IMR-90 (cell line): ENCODE data around the gene HTR1E. TPM values are rescaled to one million over a fixed set of nuclear protein-coding genes. Genes with fewer than 3 reads are reported as not detected.

Experiments used
- ATAC-seq: fragments of 200-7000 bp; cut with Tn5 transposase; 2 replicates; pipeline ENCODE4 v1.9.1; 2020; ENCODE audit warnings: low read depth, mild to moderate bottlenecking, moderate library complexity
- BruUV-seq: library from RNA; stranded (reverse); fragments of 400-500 nt; replicated peaks from 2 replicates; lab custom pipeline; 2021; lab: Mats Ljungman, UMichigan
- CTCF ChIA-PET: fragments of 300-600 bp; formaldehyde crosslinking; extraction: SDS; loops from one replicate; lab custom pipeline; 2021; ENCODE audit warnings: antibody characterized with exemption; lab: Yijun Ruan, JAX
- POLR2A ChIA-PET: fragments of 300-600 bp; sonication (Branson Sonifier 250); formaldehyde crosslinking; loops from one replicate; lab custom pipeline; 2022; ENCODE audit warnings: antibody characterized with exemption; ENCODE audit not compliant: unreplicated experiment; lab: Charles Lee
- DNase-seq: peaks from one replicate; pipeline ENCODE4 v3.0.0; 2013
- H2AFZ ChIP-seq: replicated peaks from 2 replicates; pipeline ENCODE3; 2013; ENCODE audit warnings: low read length, mild to moderate bottlenecking; ENCODE audit not compliant: poor library complexity
- H2AK5ac ChIP-seq: 2 replicates; pipeline ENCODE4 v1.6.1; 2013; ENCODE audit warnings: low read depth, low read length, inconsistent platforms
- H2AK9ac ChIP-seq: replicated peaks from 2 replicates; pipeline ENCODE3; 2013; ENCODE audit warnings: mild to moderate bottlenecking, low read depth, low read length, moderate library complexity; ENCODE audit not compliant: poor library complexity
- H2BK120ac ChIP-seq: 2 replicates; pipeline ENCODE4 v1.6.1; 2013; ENCODE audit warnings: low read depth, low read length, inconsistent platforms
- H2BK15ac ChIP-seq: 3 replicates; pipeline ENCODE4 v1.6.1; 2013; ENCODE audit warnings: low read depth, low read length, inconsistent platforms
- H2BK20ac ChIP-seq: 2 replicates; pipeline ENCODE4 v1.6.1; 2013; ENCODE audit warnings: low read depth, mild to moderate bottlenecking, inconsistent platforms, low read length, moderate library complexity
- H2BK5ac ChIP-seq: 2 replicates; pipeline ENCODE4 v1.6.1; 2013; ENCODE audit warnings: mild to moderate bottlenecking, low read depth, low read length, inconsistent platforms; ENCODE audit not compliant: poor library complexity, severe bottlenecking
- H3K14ac ChIP-seq: replicated peaks from 2 replicates; pipeline ENCODE4 v1.6.1; 2013; ENCODE audit warnings: low read depth, low read length, inconsistent platforms
- H3K18ac ChIP-seq: 2 replicates; pipeline ENCODE4 v1.6.1; 2013; ENCODE audit warnings: low read depth, low read length, control low read depth
- H3K23ac ChIP-seq: 2 replicates; pipeline ENCODE4 v1.6.1; 2013; ENCODE audit warnings: low read depth, low read length, inconsistent platforms
- H3K27ac ChIP-seq: 2 replicates; pipeline ENCODE4 v1.5.1; 2013; ENCODE audit warnings: mild to moderate bottlenecking, control low read depth, low read length; ENCODE audit not compliant: insufficient read depth
- H3K27me3 ChIP-seq: 2 replicates; pipeline ENCODE4 v1.6.1; 2013; ENCODE audit warnings: low read length; ENCODE audit not compliant: control insufficient read depth, insufficient read depth
- H3K36me3 ChIP-seq: 2 replicates; pipeline ENCODE4 v1.6.1; 2013; ENCODE audit warnings: low read length, mixed read lengths; ENCODE audit not compliant: control insufficient read depth, insufficient read depth
- H3K4ac ChIP-seq: 2 replicates; pipeline ENCODE4 v1.6.1; 2013; ENCODE audit warnings: low read depth, low read length, inconsistent platforms
- H3K4me1 ChIP-seq: 2 replicates; pipeline ENCODE4 v1.6.1; 2013; ENCODE audit warnings: low read length, mixed read lengths; ENCODE audit not compliant: control insufficient read depth, insufficient read depth
- H3K4me2 ChIP-seq: 2 replicates; pipeline ENCODE4 v1.6.1; 2013; ENCODE audit warnings: low read depth, mild to moderate bottlenecking, control low read depth, low read length, moderate library complexity
- H3K4me3 ChIP-seq: 2 replicates; pipeline ENCODE4 v1.5.1; 2013; ENCODE audit warnings: low read depth, mild to moderate bottlenecking, control low read depth, low read length, moderate library complexity; ENCODE audit not compliant: insufficient read depth
- H3K56ac ChIP-seq: 2 replicates; pipeline ENCODE4 v1.6.1; 2013; ENCODE audit warnings: low read length, inconsistent platforms; ENCODE audit not compliant: insufficient read depth; ENCODE audit errors: extremely low read depth
- H3K79me1 ChIP-seq, 2 experiments: 2 replicates each; pipeline ENCODE4 v1.6.1; 2013; ENCODE audit warnings: low read length in 2 of 2, inconsistent platforms in 1 of 2, low read depth in 1 of 2
- H3K9ac ChIP-seq: 2 replicates; pipeline ENCODE4 v1.6.1; 2013; ENCODE audit warnings: low read depth, low read length, control low read depth
- H3K9me1 ChIP-seq: 2 replicates; pipeline ENCODE4 v1.6.1; 2013; ENCODE audit warnings: low read length, inconsistent platforms; ENCODE audit not compliant: insufficient read depth
- H3K9me3 ChIP-seq: 2 replicates; pipeline ENCODE4 v1.6.1; 2013; ENCODE audit warnings: low read length; ENCODE audit not compliant: control insufficient read depth, insufficient read depth
- H4K20me1 ChIP-seq: 2 replicates; pipeline ENCODE4 v1.6.1; 2013; ENCODE audit warnings: low read length, inconsistent platforms; ENCODE audit not compliant: insufficient read depth
- H4K5ac ChIP-seq: 2 replicates; pipeline ENCODE4 v1.6.1; 2013; ENCODE audit warnings: mild to moderate bottlenecking, low read depth, low read length, control low read depth
- H4K8ac ChIP-seq, 2 experiments: 2 replicates each; pipeline ENCODE4 v1.6.1; 2013; ENCODE audit warnings: low read depth in 2 of 2, low read length in 2 of 2, control low read depth in 1 of 2, inconsistent platforms in 1 of 2
- H4K91ac ChIP-seq: 2 replicates; pipeline ENCODE4 v1.6.1; 2013; ENCODE audit warnings: low read depth, low read length, inconsistent platforms; ENCODE audit not compliant: insufficient read depth
- BHLHE40 ChIP-seq: fragments of 150-350 bp; IDR thresholded peaks from 2 replicates; pipeline ENCODE4 v1.6.1; 2016; ENCODE audit warnings: mild to moderate bottlenecking, low read depth, low read length
- CEBPB ChIP-seq: IDR thresholded peaks from 2 replicates; pipeline ENCODE4 v1.6.1; 2012; ENCODE audit warnings: low read depth, low read length, improper control_type of control experiment
- NFE2L2 ChIP-seq: fragments of 150-350 bp; IDR thresholded peaks from 2 replicates; pipeline ENCODE4 v1.6.1; 2016; ENCODE audit warnings: low read depth, mild to moderate bottlenecking, low read length
- RAD21 ChIP-seq: IDR thresholded peaks from 2 replicates; pipeline ENCODE4 v1.6.1; 2012; ENCODE audit warnings: low read length, improper control_type of control experiment
- RCOR1 ChIP-seq: IDR thresholded peaks from 2 replicates; pipeline ENCODE4 v1.6.1; 2012; ENCODE audit warnings: mild to moderate bottlenecking, low read length, improper control_type of control experiment; ENCODE audit not compliant: insufficient replicate concordance
- RFX5 ChIP-seq: IDR thresholded peaks from 2 replicates; pipeline ENCODE4 v1.8.0; 2012; ENCODE audit warnings: low read depth, mild to moderate bottlenecking, low read length, moderate library complexity
- SMC3 ChIP-seq: fragments of 150-350 bp; IDR thresholded peaks from 2 replicates; pipeline ENCODE4 v1.6.1; 2016; ENCODE audit warnings: low read depth, mild to moderate bottlenecking, antibody characterized with exemption, low read length, moderate library complexity
- WGBS, 2 experiments: methylation state at CpG; one replicate each; pipeline versions ENCODE4 v1.1.5 to v1.1.7; 2013; ENCODE audit warnings: missing lambda C conversion rate in 2 of 2; ENCODE audit not compliant: insufficient read length in 1 of 2; ENCODE audit errors: extremely low coverage in 2 of 2; 5-methylcytosine and 5-hydroxymethylcytosine counted together
- dilution Hi-C: fragments of 300-500 bp; cut with HindIII; formaldehyde crosslinking; loops from one replicate; pipeline ENCODE4 v1.14.3; 2018; ENCODE audit warnings: low sequenced_read_pairs; ENCODE audit not compliant: unreplicated experiment
- in situ Hi-C: fragments of 300-500 bp; cut with MboI; formaldehyde crosslinking; loops from 3 replicates; pipeline ENCODE4 v1.14.3; 2019; ENCODE audit warnings: low sequenced_read_pairs, inconsistent platforms, mixed read lengths
- intact Hi-C: fragments of 100-400 bp; cut with micrococcal nuclease; formaldehyde crosslinking; loops from 2 replicates; pipeline ENCODE4 v1.10.0; 2022
- polyA plus RNA-seq, 3 experiments: library from polyadenylated mRNA; depleted of rRNA; stranded (reverse); fragments of >200 nt; gene quantifications; 2 replicates each; pipeline ENCODE4 v1.2.3, GENCODE V29; 2012; ENCODE audit warnings: low replicate concordance in 1 of 3
- total RNA-seq: library from RNA; depleted of rRNA; stranded (reverse); fragments of >200 nt; gene quantifications from 2 replicates; pipeline ENCODE4 v1.2.3, GENCODE V29; 2012
- TF ChIP-seq, protein P1 (sequence below): conservative IDR thresholded peaks from 2 replicates; pipeline ENCODE4 v1.5.1; 2012; ENCODE audit warnings: mild to moderate bottlenecking, low read depth, low read length, improper control_type of control experiment
- TF ChIP-seq, protein P2 (sequence below): fragments of 150-350 bp; IDR thresholded peaks from 2 replicates; pipeline ENCODE4 v1.6.1; 2016; ENCODE audit warnings: low read depth, mild to moderate bottlenecking, low read length, moderate library complexity, borderline replicate concordance
- TF ChIP-seq, protein P3 (sequence below): fragments of 150-350 bp; IDR thresholded peaks from 2 replicates; pipeline ENCODE4 v1.6.1; 2017; ENCODE audit warnings: mild to moderate bottlenecking, antibody characterized with exemption, low read length, low read depth

Gene HTR1E
- total and polyA plus RNA-seq, 2 of the 4 experiments (the other 2 are of a cell fraction) = not detected

DNA sequence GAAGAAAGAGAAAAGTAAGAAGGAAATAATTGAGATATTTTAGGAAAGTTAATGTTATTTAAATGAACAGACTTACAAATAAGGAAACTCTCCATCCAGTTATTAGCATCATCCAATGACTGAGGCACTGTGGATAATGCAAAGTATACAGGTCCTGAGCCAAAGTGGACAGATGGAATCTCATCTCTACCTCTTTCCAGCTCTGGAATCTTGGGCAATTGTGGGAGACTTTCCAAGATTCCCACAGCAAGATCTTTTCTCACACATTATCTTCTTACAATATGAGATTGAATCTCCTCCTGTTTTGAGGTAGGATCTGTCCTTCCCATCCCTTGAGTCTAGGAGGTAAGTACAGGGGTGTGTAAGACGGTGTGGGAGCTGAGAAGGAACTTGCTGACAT lies 28.9 kb downstream of the HTR1E start:
- no peak overlapping the region for H4K5ac ChIP-seq
- H2BK120ac ChIP-seq = no peak overlapping the region
- H4K91ac ChIP-seq = no peak overlapping the region
- no peaks in the 10 kb centered on the region for H3K9me3 ChIP-seq
- TF ChIP-seq RFX5 = no peak
- TF ChIP-seq, protein P1, sequence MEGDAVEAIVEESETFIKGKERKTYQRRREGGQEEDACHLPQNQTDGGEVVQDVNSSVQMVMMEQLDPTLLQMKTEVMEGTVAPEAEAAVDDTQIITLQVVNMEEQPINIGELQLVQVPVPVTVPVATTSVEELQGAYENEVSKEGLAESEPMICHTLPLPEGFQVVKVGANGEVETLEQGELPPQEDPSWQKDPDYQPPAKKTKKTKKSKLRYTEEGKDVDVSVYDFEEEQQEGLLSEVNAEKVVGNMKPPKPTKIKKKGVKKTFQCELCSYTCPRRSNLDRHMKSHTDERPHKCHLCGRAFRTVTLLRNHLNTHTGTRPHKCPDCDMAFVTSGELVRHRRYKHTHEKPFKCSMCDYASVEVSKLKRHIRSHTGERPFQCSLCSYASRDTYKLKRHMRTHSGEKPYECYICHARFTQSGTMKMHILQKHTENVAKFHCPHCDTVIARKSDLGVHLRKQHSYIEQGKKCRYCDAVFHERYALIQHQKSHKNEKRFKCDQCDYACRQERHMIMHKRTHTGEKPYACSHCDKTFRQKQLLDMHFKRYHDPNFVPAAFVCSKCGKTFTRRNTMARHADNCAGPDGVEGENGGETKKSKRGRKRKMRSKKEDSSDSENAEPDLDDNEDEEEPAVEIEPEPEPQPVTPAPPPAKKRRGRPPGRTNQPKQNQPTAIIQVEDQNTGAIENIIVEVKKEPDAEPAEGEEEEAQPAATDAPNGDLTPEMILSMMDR = no peak
- TF ChIP-seq SMC3 = no peak
- TF ChIP-seq, protein P2, sequence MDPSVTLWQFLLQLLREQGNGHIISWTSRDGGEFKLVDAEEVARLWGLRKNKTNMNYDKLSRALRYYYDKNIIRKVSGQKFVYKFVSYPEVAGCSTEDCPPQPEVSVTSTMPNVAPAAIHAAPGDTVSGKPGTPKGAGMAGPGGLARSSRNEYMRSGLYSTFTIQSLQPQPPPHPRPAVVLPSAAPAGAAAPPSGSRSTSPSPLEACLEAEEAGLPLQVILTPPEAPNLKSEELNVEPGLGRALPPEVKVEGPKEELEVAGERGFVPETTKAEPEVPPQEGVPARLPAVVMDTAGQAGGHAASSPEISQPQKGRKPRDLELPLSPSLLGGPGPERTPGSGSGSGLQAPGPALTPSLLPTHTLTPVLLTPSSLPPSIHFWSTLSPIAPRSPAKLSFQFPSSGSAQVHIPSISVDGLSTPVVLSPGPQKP = no peak
- no peak for TF ChIP-seq CEBPB
- TF ChIP-seq NFE2L2 = no peak
- TF ChIP-seq, protein P3, sequence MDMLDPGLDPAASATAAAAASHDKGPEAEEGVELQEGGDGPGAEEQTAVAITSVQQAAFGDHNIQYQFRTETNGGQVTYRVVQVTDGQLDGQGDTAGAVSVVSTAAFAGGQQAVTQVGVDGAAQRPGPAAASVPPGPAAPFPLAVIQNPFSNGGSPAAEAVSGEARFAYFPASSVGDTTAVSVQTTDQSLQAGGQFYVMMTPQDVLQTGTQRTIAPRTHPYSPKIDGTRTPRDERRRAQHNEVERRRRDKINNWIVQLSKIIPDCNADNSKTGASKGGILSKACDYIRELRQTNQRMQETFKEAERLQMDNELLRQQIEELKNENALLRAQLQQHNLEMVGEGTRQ = no peak
- TF ChIP-seq RCOR1 = no peak
- TF ChIP-seq BHLHE40 = no peak
- TF ChIP-seq RAD21 = no peak
- intact Hi-C loops (no loop called here), dilution Hi-C loops (no loop called here), in situ Hi-C loops (no loop called here)
- H3K23ac ChIP-seq = no peak overlapping the region
- no peak overlapping the region for H3K27ac ChIP-seq
- no peak overlapping the region for H3K56ac ChIP-seq
- no peak overlapping the region for H2BK5ac ChIP-seq
- no peak overlapping the region for H3K14ac ChIP-seq
- no peaks in the 10 kb centered on the region for H3K36me3 ChIP-seq
- no peak overlapping the region for H3K18ac ChIP-seq
- no peak overlapping the region for H2BK15ac ChIP-seq
- ChIA-PET POLR2A (no interaction called here), CTCF (no interaction called here)
- no peak overlapping the region for H2AK9ac ChIP-seq
- no peak overlapping the region for H3K4ac ChIP-seq
- H3K9me1 ChIP-seq = no peaks in the 10 kb centered on the region
- ATAC-seq (no peak), DNase-seq (no peak)
- H3K4me2 ChIP-seq = no peak overlapping the region
- no peak overlapping the region for H2AK5ac ChIP-seq
- no peaks in the 10 kb centered on the region for H3K4me1 ChIP-seq
- no peak overlapping the region for H3K9ac ChIP-seq
- H2BK20ac ChIP-seq = no peak overlapping the region
- no peak overlapping the region for H2AFZ ChIP-seq
- BruUV-seq = no TSS peak
- no peaks in the 10 kb centered on the region for H3K27me3 ChIP-seq
- H3K79me1 ChIP-seq = no peaks in the 10 kb centered on the region
- no peak overlapping the region for H4K8ac ChIP-seq
- H3K4me3 ChIP-seq = no peak overlapping the region
- 40% methylated on average over 1 of the region's 1 CpG; no CpG with 5 or more reads in 1 of the 2 experiments for WGBS, 2 experiments
- H4K20me1 ChIP-seq = no peaks in the 10 kb centered on the region
